Kidney (tissue), 14 donors: ENCODE data around the gene WDR86. TPM values are rescaled to one million over a fixed set of nuclear protein-coding genes. Genes with fewer than 3 reads are reported as not detected.
A peak's percentile ranks its signal among the peaks of the same experiment; 100 is the strongest.

Source experiments
- DNase-seq, 5 donors: peaks; one replicate each; pipeline ENCODE4 v3.0.0-alpha.2; 2013 to 2020
- FAIRE-seq: peaks from 2 replicates; lab custom pipeline; 2012; peaks lifted over from hg19 to GRCh38; lab: Jason Lieb, UNC
- H3K27ac ChIP-seq, 2 donors: one replicate each; pipeline ENCODE4 v1.7.0; 2013; ENCODE audit warnings: low read depth in 2 of 2, low read length in 2 of 2, inconsistent platforms in 1 of 2
- H3K27me3 ChIP-seq: one replicate; pipeline ENCODE4 v1.7.1; 2013; ENCODE audit warnings: low read length, inconsistent platforms; ENCODE audit not compliant: control insufficient read depth, insufficient read depth
- H3K36me3 ChIP-seq, 3 donors: one replicate each; pipeline versions ENCODE4 v1.7.0 to v1.7.1; 2013; ENCODE audit warnings: low read length in 3 of 3, control low read depth in 1 of 3, inconsistent platforms in 1 of 3; ENCODE audit not compliant: insufficient read depth in 3 of 3, control insufficient read depth in 2 of 3
- H3K4me1 ChIP-seq, 3 donors: one replicate each; pipeline versions ENCODE4 v1.7.0 to v1.7.1; 2013; ENCODE audit warnings: low read length in 3 of 3, inconsistent platforms in 1 of 3, low read depth in 1 of 3; ENCODE audit not compliant: control insufficient read depth in 2 of 3, insufficient read depth in 2 of 3
- H3K4me3 ChIP-seq, 3 donors: one replicate each; pipeline versions ENCODE4 v1.7.0 to v1.8.1; 2013; ENCODE audit warnings: low read length in 3 of 3, control low read depth in 1 of 3, inconsistent platforms in 1 of 3
- H3K9ac ChIP-seq, 3 donors: one replicate each; pipeline versions ENCODE4 v1.7.0 to v1.7.1; 2013; ENCODE audit warnings: low read length in 3 of 3, control low read depth in 1 of 3, inconsistent platforms in 1 of 3
- H3K9me3 ChIP-seq, 3 donors: one replicate each; pipeline versions ENCODE4 v1.7.0 to v1.7.1; 2013; ENCODE audit warnings: low read length in 3 of 3, control low read depth in 1 of 3, inconsistent platforms in 1 of 3; ENCODE audit not compliant: control insufficient read depth in 2 of 3, insufficient read depth in 1 of 3
- intact Hi-C: fragments of 100-400 bp; cut with DNase I; formaldehyde crosslinking; loops from one replicate; pipeline ENCODE4 v1.11.1; 2022
- polyA plus RNA-seq: library from polyadenylated mRNA; stranded (reverse); fragments of 350-450 nt; fragmentation: Illumina TruSeq; extraction: RNeasy Lipid Tissue Mini Kit (QIAGEN cat#74804); gene quantifications from one replicate; pipeline ENCODE4 v1.2.3, GENCODE V29; 2014; ENCODE audit warnings: low read depth, low replicate concordance; ENCODE audit not compliant: insufficient read depth
- total RNA-seq: library from RNA; stranded (reverse); fragmentation: NEBNext Ultra II Directional; extraction: Animal tissue kit (Norgen Biotek cat#: 25700); gene quantifications from one replicate; pipeline ENCODE4 v1.2.1, GENCODE V29; 2021
- TF ChIP-seq, protein P1 (sequence below): IDR thresholded peaks from 3 replicates; pipeline ENCODE4 v1.5.1; 2012; ENCODE audit warnings: mild to moderate bottlenecking, moderate library complexity, borderline replicate concordance; ENCODE audit not compliant: insufficient read depth; ENCODE audit errors: extremely low read depth
- donor health status: control.
- donor health status: control.
- donor health status: control.
- donor health status: control.
- donor health status: control.
- donor health status: DM: yes; HTN: yes; CAD: no.
- donor health status: Normal renal cell carcinoma (clear cell type).

WDR86 gene
- total and polyA plus RNA-seq, 2 donors from 2014 or later = 1.8 to 5.9 TPM

DNA sequence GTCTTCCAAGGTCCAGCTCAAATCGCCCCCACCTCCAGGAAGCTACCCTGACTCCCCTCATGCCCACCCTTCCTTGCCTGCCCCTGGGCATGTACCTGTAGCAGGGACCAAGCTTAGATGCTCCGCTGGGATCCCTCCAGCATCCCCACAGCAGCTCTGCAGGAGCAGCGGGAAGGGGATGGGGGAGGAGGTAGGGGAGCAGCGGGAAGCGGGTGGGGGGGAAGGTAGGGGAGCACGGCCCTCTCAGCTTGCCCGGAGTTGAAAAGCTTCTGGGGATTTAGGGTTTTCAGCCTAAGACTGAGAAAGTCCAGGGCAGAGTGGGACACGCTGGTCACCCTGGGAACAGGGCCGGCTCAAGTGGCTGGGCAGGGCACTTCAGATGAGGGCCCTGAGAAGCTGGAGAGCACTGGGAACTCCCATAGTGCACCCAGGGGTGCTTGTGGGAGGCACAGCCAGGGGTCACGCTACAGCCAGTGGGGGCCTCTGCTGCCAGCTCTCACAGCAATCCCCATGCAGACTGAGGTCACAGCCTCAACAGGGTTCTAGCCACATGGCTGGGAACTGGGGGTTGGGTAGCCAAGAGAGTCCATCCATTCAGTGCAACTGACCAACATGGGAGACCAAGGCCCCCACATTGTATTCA lies 13.4 kb downstream of the WDR86 start:
- Histone ChIP-seq H3K9me3 (peaks cover 0 to 3% (median 0%) of the 10 kb centered on the region in 3 donors), H3K9ac (no peak overlapping the region), H3K27me3 (no peaks in the 10 kb centered on the region), H3K27ac (no peak overlapping the region), H3K4me1 (peaks cover 0 to 4% (median 0%) of the 10 kb centered on the region in 3 donors), H3K36me3 (peaks cover 0 to 8% (median 0%) of the 10 kb centered on the region in 3 donors), H3K4me3 (no peak overlapping the region)
- intact Hi-C loops = no loop called here
- FAIRE-seq (no peak), DNase-seq (peak in 1 of 5 donors; percentile 44)
- TF ChIP-seq, protein P1, sequence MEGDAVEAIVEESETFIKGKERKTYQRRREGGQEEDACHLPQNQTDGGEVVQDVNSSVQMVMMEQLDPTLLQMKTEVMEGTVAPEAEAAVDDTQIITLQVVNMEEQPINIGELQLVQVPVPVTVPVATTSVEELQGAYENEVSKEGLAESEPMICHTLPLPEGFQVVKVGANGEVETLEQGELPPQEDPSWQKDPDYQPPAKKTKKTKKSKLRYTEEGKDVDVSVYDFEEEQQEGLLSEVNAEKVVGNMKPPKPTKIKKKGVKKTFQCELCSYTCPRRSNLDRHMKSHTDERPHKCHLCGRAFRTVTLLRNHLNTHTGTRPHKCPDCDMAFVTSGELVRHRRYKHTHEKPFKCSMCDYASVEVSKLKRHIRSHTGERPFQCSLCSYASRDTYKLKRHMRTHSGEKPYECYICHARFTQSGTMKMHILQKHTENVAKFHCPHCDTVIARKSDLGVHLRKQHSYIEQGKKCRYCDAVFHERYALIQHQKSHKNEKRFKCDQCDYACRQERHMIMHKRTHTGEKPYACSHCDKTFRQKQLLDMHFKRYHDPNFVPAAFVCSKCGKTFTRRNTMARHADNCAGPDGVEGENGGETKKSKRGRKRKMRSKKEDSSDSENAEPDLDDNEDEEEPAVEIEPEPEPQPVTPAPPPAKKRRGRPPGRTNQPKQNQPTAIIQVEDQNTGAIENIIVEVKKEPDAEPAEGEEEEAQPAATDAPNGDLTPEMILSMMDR = no peak

DNA sequence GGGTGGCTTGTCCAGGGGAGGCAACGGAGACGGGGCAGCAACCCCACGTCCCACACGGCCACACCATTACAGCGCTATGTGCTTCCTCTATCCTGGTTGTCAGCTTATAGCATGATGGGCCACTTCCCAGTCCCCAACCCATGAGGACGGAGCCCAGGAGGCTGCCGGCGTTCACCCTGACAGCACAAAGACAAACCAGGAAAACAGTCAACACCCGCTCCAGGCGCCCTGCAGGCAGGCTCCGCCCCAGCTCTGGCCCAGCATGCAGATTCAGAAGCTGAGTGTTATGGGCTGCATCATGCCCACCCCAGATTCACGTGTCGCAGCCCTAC lies 14.8 kb downstream of the WDR86 start:
- no peak for FAIRE-seq
- Histone ChIP-seq H3K36me3 (peaks cover 0 to 8% (median 0%) of the 10 kb centered on the region in 3 donors), H3K9ac (no peak overlapping the region), H3K4me1 (peaks cover 0 to 4% (median 0%) of the 10 kb centered on the region in 3 donors), H3K27me3 (no peaks in the 10 kb centered on the region), H3K27ac (no peak overlapping the region), H3K9me3 (peaks cover 0 to 3% (median 0%) of the 10 kb centered on the region in 3 donors), H3K4me3 (no peak overlapping the region)
- intact Hi-C loops = no loop called here
- peak in 1 of 5 donors; percentile 55 for DNase-seq
- TF ChIP-seq, protein P1 = no peak

DNA sequence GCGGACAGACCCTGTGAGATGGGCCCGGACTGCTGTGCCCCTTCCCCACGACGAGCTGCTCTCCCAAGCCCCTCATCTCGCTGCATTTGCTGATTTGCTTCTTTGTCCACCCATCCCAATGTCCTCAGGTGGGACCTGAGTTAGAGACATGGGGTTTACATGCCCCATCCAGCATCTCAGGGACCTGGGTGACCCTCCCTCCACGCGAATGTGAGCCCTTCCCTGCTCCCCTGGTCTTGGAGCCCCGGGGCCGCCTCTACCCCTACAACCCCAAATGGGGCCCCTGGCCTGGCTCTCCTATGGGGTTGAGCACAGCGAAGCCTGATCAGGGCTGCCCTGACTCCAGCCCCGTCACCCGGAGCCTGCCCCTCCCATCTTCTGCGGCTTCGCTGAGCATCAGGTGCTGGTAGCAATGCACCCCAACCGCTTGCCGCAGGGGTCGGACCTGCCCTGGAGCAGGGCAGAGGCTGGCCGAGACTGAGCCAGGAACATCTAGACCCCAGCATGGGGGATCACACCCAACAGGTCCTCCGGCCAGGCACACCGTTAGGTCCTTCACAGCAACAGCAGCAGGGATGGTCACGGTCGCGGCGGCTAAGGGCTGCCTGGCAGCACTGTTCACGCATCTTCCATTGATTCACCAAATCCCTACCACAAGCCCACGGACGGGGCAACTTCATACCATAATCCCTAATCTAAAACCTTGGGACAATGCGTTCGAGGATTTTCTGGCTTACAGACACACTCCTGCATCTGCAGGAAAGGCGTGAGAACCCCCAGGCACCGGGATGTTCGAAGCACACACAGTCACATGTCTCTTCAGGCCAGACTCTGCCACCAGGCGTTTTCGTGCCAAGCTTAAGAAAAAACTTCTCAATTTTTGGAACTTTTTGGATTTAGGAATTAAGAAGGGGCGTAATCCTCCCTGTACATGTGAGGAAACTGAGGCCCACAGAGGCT lies 15.5 kb downstream of the WDR86 start:
- intact Hi-C loops = no loop called here
- TF ChIP-seq, protein P1 = no peak

More for the DNA sequence above, 15.5 kb downstream of the WDR86 start:
- Histone ChIP-seq H3K9me3 (peaks cover 0 to 3% (median 0%) of the 10 kb centered on the region in 3 donors), H3K9ac (no peak overlapping the region), H3K4me3 (no peak overlapping the region), H3K27ac (no peak overlapping the region), H3K4me1 (peaks cover 0 to 4% (median 0%) of the 10 kb centered on the region in 3 donors), H3K27me3 (no peaks in the 10 kb centered on the region), H3K36me3 (peaks cover 0 to 8% (median 0%) of the 10 kb centered on the region in 3 donors)
- DNase-seq = peak in 1 of 5 donors; percentile 66
- no peak for FAIRE-seq
